GM18511 (cell line): ENCODE results near the gene CYTH2.

ENCODE experiments used
- ATAC-seq: cut with Tn5 transposase; IDR thresholded peaks from one replicate; pipeline ENCODE4 v1.9.1; 2021; ENCODE audit warnings: mild to moderate bottlenecking, moderate library complexity; ENCODE audit not compliant: unreplicated experiment

Gene CYTH2

GRCh38 chr19:48492925-48493717 lies 24.0 kb downstream of the CYTH2 start:
- peak; percentile 59 for ATAC-seq

GRCh38 chr19:48493718-48494401 lies 24.7 kb downstream of the CYTH2 start:
- ATAC-seq, result peak; percentile 14

GRCh38 chr19:48495396-48495795 lies 26.2 kb downstream of the CYTH2 start:
- ATAC-seq, result no peak

- no peak for ATAC-seq
Observed at GRCh38 chr19:48496959-48497727, 28.0 kb downstream of the CYTH2 start.

DNA sequence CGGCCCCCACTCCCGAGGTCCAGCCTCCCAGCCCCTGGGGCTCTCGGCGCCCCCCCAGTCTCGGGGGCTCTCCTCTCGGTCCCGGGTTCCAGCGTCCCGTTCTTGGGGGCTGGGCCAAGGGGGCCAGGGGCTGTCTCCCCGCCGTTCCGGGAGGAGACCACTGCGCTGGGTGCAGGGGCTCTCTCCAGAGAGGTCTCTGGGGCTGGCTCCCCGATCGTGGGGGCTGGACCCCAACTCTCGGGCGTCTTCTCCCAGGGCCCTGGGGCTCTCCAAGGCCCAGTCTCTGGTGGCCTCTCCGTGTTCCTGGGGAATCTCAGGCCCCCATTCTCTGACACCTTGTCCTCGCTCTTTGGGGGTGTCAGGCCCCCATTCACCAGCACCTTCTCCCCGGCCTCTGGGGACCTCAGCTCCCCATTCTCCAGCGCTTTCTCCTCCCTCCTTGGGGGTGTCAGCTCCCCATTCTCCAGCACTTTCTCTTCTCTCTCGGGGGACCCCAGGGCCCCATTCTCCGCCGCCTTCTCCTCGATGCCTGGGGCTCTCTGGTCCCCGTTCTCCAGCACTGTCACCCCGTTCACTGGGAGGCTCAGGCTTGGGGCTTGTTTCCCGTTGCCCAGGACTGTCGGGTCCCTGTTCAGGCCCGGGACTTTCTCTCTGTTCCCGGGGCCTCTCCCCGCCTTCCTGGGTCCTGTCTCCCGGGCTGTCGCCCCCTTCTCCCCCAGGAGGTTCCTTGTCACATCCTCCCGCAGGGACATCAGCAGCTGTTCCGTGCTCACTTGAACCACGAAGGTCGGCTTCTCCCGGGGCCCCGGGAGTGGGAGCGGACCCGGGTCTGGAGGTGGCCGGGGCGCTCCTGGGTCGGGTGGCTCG lies 28.8 kb downstream of the CYTH2 start:
- ATAC-seq, result no peak

- no peak for ATAC-seq
Observed at GRCh38 chr19:48498595-48499311, 29.6 kb downstream of the CYTH2 start.

- ATAC-seq, result no peak
Observed at GRCh38 chr19:48499316-48500090, 30.3 kb downstream of the CYTH2 start.

GRCh38 chr19:48500830-48501493 lies 31.8 kb downstream of the CYTH2 start:
- no peak for ATAC-seq

GRCh38 chr19:48501494-48502349 lies 32.6 kb downstream of the CYTH2 start:
- no peak for ATAC-seq

- ATAC-seq, result no peak
Observed at GRCh38 chr19:48502350-48503018, 33.3 kb downstream of the CYTH2 start.

DNA sequence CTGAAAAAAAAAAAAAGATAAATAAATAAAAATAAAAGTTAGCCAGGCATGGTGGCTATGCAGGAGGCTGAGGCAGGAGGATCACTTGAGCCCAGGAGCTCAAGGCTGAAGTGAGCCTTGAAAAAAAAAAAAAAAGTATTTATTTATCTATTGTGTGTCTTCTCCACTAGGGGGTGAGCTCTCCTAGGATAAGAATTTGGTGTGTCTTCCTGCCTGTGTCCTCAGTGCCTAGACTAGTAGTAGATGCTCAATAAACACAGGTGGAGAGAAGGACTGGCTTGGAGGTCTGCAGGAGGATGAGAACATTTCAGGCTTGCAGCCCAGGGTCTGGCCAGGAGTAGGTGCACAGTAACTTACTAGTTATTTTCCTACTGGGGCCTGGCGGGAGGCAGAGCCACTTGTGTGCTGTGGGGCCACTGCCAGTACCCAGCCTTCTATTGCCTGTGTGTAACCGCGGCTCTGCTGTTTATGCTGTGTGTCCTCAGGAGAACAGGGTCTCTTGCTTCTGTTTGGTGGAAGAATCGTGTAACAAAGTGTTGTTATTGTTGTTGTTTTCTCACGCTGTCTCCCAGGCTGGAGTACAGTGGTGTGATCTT lies 37.1 kb downstream of the CYTH2 start:
- no peak for ATAC-seq

DNA sequence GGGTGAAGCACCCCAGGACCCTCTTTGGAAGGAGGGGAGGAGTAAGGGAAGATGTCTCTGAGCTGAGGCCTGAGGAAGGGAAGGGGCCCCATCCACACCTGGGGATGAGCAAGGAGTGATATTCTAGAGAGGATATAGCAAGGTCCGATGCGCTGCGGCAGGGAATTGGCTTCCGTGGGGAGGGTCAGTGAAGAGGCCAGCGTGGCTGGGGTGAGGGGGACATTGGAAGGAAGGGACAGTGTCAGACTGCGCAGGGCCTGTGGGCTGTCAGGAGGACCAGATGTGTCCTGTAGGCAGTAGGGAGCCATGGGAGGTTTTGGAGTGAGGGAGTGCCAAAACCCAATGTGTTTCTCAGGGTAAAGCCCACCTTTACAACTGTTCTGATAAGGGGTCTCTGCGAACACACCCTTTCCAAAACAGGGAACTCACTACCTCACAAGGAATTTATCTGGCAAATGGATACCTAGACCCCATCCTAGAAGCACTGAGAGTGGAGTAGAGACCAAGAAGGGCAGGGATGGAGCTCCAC lies 38.8 kb downstream of the CYTH2 start:
- ATAC-seq, result no peak

DNA sequence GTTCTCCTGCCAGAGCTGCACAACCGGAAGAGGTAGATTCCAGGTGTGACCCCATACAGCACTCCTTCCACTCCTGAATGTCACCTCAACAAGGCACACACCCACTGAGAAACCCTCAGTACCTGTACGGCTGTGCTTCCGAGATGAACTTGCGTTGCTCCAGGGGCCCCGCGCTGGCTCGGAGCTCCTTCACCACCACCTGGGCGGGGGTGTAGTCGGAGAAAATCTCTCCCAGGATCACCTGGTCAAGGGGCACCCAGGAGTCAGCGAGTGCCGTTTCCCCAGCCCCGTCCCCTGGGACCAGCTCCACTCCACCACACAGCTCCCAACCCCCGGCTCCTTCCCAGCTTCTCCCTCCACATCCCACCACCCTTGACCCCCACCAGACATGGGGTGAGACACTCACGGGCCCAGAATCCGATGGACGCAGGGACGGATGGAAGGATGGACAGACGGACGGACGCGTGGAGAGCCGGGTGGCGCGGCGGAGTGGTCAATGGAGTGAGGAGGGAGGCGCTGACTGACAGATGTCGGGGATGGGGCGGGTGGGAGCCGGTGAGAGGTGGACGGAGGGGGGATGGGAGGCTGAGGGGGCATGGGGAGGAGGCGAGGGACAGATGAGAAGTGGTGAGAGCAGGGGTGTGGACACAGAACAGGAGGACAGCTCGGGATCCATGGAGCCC lies 39.7 kb downstream of the CYTH2 start:
- ATAC-seq, result no peak

DNA sequence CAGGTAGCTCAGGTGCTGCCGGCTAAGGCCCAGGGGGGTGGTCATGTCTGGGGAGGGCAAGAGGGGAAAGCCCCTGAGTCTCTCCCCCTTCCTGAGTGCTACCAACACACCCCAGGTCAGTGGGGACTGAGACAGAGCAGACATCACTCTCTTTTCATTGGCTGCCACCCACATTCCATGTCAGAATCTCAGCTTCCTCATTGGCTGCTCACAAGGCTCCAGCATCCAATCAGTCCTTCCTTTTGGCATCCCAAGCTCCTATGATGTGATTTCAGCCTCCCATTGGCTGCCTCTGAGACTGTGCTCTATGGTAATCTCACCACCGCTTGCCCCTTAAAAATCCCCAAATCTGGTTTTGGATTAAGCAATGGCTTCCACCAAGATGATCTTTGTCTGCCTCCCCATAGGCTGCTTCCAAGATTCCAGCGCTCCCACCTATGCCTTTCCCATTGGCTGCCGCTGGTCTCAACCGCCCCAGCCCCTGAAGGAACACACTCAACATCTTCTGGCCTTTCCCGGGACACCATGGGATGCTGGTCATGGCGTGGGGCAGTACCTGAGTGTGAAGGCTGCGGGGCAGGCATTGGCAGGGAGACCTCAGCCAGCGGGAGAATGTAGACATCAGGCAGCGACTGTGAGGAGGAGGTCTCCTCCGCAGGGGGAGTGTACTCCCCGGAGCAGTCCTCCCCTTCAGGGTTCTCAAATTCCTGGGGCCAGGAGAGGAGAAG lies 40.5 kb downstream of the CYTH2 start:
- ATAC-seq, result no peak
